H9 (cell line): ENCODE results near the gene ALDH1A2. TPM values are rescaled to one million over a fixed set of nuclear protein-coding genes. Genes with fewer than 3 reads are reported as not detected.

Experiments
- DNase-seq: peaks from one replicate; pipeline ENCODE4 v3.0.0-alpha.2; 2017
- H2AFZ ChIP-seq: one replicate; pipeline ENCODE4 v1.6.1; 2013; ENCODE audit warnings: mild to moderate bottlenecking, low read length, control low read depth, moderate library complexity
- H2AK5ac ChIP-seq: 2 replicates; pipeline ENCODE4 v1.6.1; 2013; ENCODE audit warnings: low read length, control low read depth, mixed read lengths; ENCODE audit not compliant: insufficient read length
- H2BK120ac ChIP-seq: one replicate; pipeline ENCODE4 v1.6.1; 2013; ENCODE audit warnings: low read depth, mild to moderate bottlenecking, low read length, control low read depth, inconsistent platforms; ENCODE audit not compliant: poor library complexity, severe bottlenecking
- H2BK12ac ChIP-seq: 2 replicates; pipeline ENCODE4 v1.6.1; 2013; ENCODE audit warnings: low read length, control low read depth, mixed read lengths, low read depth; ENCODE audit not compliant: insufficient read length
- H2BK15ac ChIP-seq: 2 replicates; pipeline ENCODE4 v1.6.1; 2013; ENCODE audit warnings: low read depth, low read length, control low read depth
- H2BK20ac ChIP-seq: one replicate; pipeline ENCODE4 v1.6.1; 2013; ENCODE audit warnings: low read depth, mild to moderate bottlenecking, low read length, control low read depth, inconsistent platforms; ENCODE audit not compliant: poor library complexity, severe bottlenecking
- H2BK5ac ChIP-seq: 2 replicates; pipeline ENCODE4 v1.6.1; 2013; ENCODE audit warnings: low read length, control low read depth, mixed read lengths; ENCODE audit not compliant: insufficient read length
- H3K14ac ChIP-seq: 2 replicates; pipeline ENCODE4 v1.6.1; 2013; ENCODE audit warnings: low read length, control low read depth; ENCODE audit not compliant: insufficient read depth
- H3K18ac ChIP-seq: 2 replicates; pipeline ENCODE4 v1.6.1; 2013; ENCODE audit warnings: low read depth, mild to moderate bottlenecking, mixed read lengths, low read length, control low read depth; ENCODE audit not compliant: insufficient read length
- H3K23ac ChIP-seq: 2 replicates; pipeline ENCODE4 v1.6.1; 2013; ENCODE audit warnings: low read length, control low read depth, mixed read lengths, low read depth; ENCODE audit not compliant: insufficient read length
- H3K23me2 ChIP-seq: 2 replicates; pipeline ENCODE4 v1.6.1; 2013; ENCODE audit warnings: low read depth, mild to moderate bottlenecking, mixed read lengths, low read length, control low read depth; ENCODE audit not compliant: insufficient read length, poor library complexity, severe bottlenecking
- H3K27ac ChIP-seq: 2 replicates; pipeline ENCODE4 v1.5.1; 2013; ENCODE audit warnings: low read length, control low read depth, mixed read lengths, low read depth; ENCODE audit not compliant: insufficient read length
- H3K27me3 ChIP-seq: 2 replicates; pipeline ENCODE4 v1.6.1; 2013; ENCODE audit warnings: low read length, control low read depth, inconsistent platforms; ENCODE audit not compliant: insufficient read depth
- H3K4ac ChIP-seq: 2 replicates; pipeline ENCODE4 v1.6.1; 2013; ENCODE audit warnings: low read depth, mild to moderate bottlenecking, control low read depth, inconsistent platforms, low read length, moderate library complexity
- H3K4me1 ChIP-seq: 2 replicates; pipeline ENCODE4 v1.6.1; 2013; ENCODE audit warnings: low read length, control low read depth, inconsistent platforms; ENCODE audit not compliant: insufficient read depth
- H3K4me2 ChIP-seq: 2 replicates; pipeline ENCODE4 v1.6.1; 2013; ENCODE audit warnings: low read length, control low read depth, mixed read lengths; ENCODE audit not compliant: insufficient read length, insufficient read depth
- H3K56ac ChIP-seq: 2 replicates; pipeline ENCODE4 v1.6.1; 2013; ENCODE audit warnings: low read depth, mild to moderate bottlenecking, mixed read lengths, low read length, control low read depth; ENCODE audit not compliant: insufficient read length
- H3K79me1 ChIP-seq: 2 replicates; pipeline ENCODE4 v1.6.1; 2013; ENCODE audit warnings: low read depth, mild to moderate bottlenecking, moderate library complexity, low read length, control low read depth, inconsistent platforms; ENCODE audit not compliant: insufficient read depth, poor library complexity, severe bottlenecking
- H3K79me2 ChIP-seq: 2 replicates; pipeline ENCODE4 v1.6.1; 2013; ENCODE audit warnings: low read length, control low read depth, inconsistent platforms; ENCODE audit not compliant: insufficient read depth
- H3K9ac ChIP-seq: 2 replicates; pipeline ENCODE4 v1.6.1; 2013; ENCODE audit warnings: low read length, control low read depth, mixed read lengths; ENCODE audit not compliant: insufficient read length; ENCODE audit errors: extremely low read depth
- H3K9me3 ChIP-seq: one replicate; pipeline ENCODE4 v1.6.1; 2013; ENCODE audit warnings: low read depth, low read length, inconsistent platforms; ENCODE audit not compliant: control insufficient read depth
- H3T11ph ChIP-seq: one replicate; pipeline ENCODE4 v1.6.1; 2013; ENCODE audit warnings: mild to moderate bottlenecking, low read length, control low read depth, inconsistent platforms
- H4K20me1 ChIP-seq: one replicate; pipeline ENCODE4 v1.6.1; 2013; ENCODE audit not compliant: control insufficient read depth, insufficient read length, insufficient read depth
- H4K5ac ChIP-seq: 2 replicates; pipeline ENCODE4 v1.6.1; 2013; ENCODE audit warnings: low read depth, mild to moderate bottlenecking, mixed read lengths, low read length, control low read depth; ENCODE audit not compliant: insufficient read length
- H4K8ac ChIP-seq: replicated peaks from 2 replicates; pipeline ENCODE4 v1.6.1; 2013; ENCODE audit warnings: low read length, control low read depth, mixed read lengths, low read depth; ENCODE audit not compliant: insufficient read length
- H4K91ac ChIP-seq: 2 replicates; pipeline ENCODE4 v1.6.1; 2013; ENCODE audit warnings: low read depth, mild to moderate bottlenecking, moderate library complexity, mixed read lengths, low read length, control low read depth; ENCODE audit not compliant: insufficient read length
- H3K27ac Mint-ChIP-seq, 3 experiments: 2 replicates in 2 of 3; 3 replicates in 1 of 3; pipeline ENCODE4 v1.8.0; 2020 to 2021; ENCODE audit warnings: mixed read lengths in 3 of 3, mild to moderate bottlenecking in 1 of 3, moderate library complexity in 1 of 3
- H3K27me3 Mint-ChIP-seq: 2 replicates; pipeline ENCODE4 v1.8.0; 2021; ENCODE audit warnings: low read depth, mild to moderate bottlenecking, moderate library complexity, mixed read lengths
- H3K36me3 Mint-ChIP-seq, 3 experiments: 2 replicates in 2 of 3; 3 replicates in 1 of 3; pipeline ENCODE4 v1.8.0; 2020 to 2021; ENCODE audit warnings: low read depth in 3 of 3, mixed read lengths in 3 of 3; ENCODE audit not compliant: insufficient read depth in 1 of 3
- H3K4me1 Mint-ChIP-seq, 2 experiments: 2 replicates each; pipeline ENCODE4 v1.8.0; 2020; ENCODE audit warnings: mixed read lengths in 2 of 2
- H3K4me3 Mint-ChIP-seq, 2 experiments: 2 replicates in 1 of 2; 3 replicates in 1 of 2; pipeline ENCODE4 v1.8.0; 2020 to 2021; ENCODE audit warnings: mild to moderate bottlenecking in 2 of 2, mixed read lengths in 2 of 2, moderate library complexity in 1 of 2
- H3K9me3 Mint-ChIP-seq, 2 experiments: 2 replicates in 1 of 2; 3 replicates in 1 of 2; pipeline ENCODE4 v1.8.0; 2020; ENCODE audit warnings: mild to moderate bottlenecking in 2 of 2, mixed read lengths in 2 of 2, moderate library complexity in 1 of 2
- WGBS: extraction: QIAGEN DNeasy Blood & Tissue Kit; methylation state at CpG from one replicate; pipeline ENCODE4 v1.1.7; 2013; ENCODE audit warnings: missing lambda C conversion rate, low lambda C conversion rate, mixed read lengths; ENCODE audit not compliant: insufficient read length; ENCODE audit errors: extremely low coverage; 5-methylcytosine and 5-hydroxymethylcytosine counted together
- total RNA-seq: library from RNA; stranded (reverse); gene quantifications from 2 replicates; pipeline ENCODE4 v1.2.1, GENCODE V29; 2021
- TF ChIP-seq, protein P1 (sequence below): fragments of 200-600 bp; sonication (generic); conservative IDR thresholded peaks from 3 replicates; pipeline ENCODE4 v1.8.0; 2021; ENCODE audit warnings: antibody characterized with exemption, mild to moderate bottlenecking

ALDH1A2 gene
- total RNA-seq, 1 experiment from 2014 or later, result 0.72 TPM

GRCh38 chr15:58016581-58017175 lies 48.8 kb downstream of the ALDH1A2 start:
- WGBS, result no CpG with 5 or more reads among the region's 2 CpGs
- no peak overlapping the region for H2BK15ac ChIP-seq
- no peak overlapping the region for H3K27ac ChIP-seq
- H2AFZ ChIP-seq, result no peak overlapping the region
- H3K79me1 ChIP-seq, result no peaks in the 10 kb centered on the region
- H2BK12ac ChIP-seq, result no peak overlapping the region
- TF ChIP-seq, protein P1, sequence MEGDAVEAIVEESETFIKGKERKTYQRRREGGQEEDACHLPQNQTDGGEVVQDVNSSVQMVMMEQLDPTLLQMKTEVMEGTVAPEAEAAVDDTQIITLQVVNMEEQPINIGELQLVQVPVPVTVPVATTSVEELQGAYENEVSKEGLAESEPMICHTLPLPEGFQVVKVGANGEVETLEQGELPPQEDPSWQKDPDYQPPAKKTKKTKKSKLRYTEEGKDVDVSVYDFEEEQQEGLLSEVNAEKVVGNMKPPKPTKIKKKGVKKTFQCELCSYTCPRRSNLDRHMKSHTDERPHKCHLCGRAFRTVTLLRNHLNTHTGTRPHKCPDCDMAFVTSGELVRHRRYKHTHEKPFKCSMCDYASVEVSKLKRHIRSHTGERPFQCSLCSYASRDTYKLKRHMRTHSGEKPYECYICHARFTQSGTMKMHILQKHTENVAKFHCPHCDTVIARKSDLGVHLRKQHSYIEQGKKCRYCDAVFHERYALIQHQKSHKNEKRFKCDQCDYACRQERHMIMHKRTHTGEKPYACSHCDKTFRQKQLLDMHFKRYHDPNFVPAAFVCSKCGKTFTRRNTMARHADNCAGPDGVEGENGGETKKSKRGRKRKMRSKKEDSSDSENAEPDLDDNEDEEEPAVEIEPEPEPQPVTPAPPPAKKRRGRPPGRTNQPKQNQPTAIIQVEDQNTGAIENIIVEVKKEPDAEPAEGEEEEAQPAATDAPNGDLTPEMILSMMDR, result no peak
- H3K27me3 ChIP-seq, result no peaks in the 10 kb centered on the region
- no peaks in the 10 kb centered on the region for H3K9me3 ChIP-seq
- no peak overlapping the region for H2BK20ac ChIP-seq
- H3K9ac ChIP-seq, result no peak overlapping the region
- H3K4me1 Mint-ChIP-seq, result peaks cover 3% of the 10 kb centered on the region in 2 experiments
- no peak overlapping the region for H4K8ac ChIP-seq
- no peaks in the 10 kb centered on the region for H3K4me1 ChIP-seq
- DNase-seq, result no peak
- H3K27ac Mint-ChIP-seq, result no peak overlapping the region
- no peak overlapping the region for H2BK5ac ChIP-seq
- H3K23ac ChIP-seq, result no peak overlapping the region
- H3T11ph ChIP-seq, result no peak overlapping the region
- H2AK5ac ChIP-seq, result no peak overlapping the region
- H3K9me3 Mint-ChIP-seq, result no peaks in the 10 kb centered on the region
- H3K14ac ChIP-seq, result no peak overlapping the region
- H3K4me2 ChIP-seq, result no peak overlapping the region
- no peaks in the 10 kb centered on the region for H3K23me2 ChIP-seq
- H4K91ac ChIP-seq, result no peak overlapping the region
- H4K5ac ChIP-seq, result no peak overlapping the region
- no peak overlapping the region for H2BK120ac ChIP-seq
- no peak overlapping the region for H3K56ac ChIP-seq
- H3K18ac ChIP-seq, result no peak overlapping the region
- H3K4ac ChIP-seq, result no peak overlapping the region
- H3K79me2 ChIP-seq, result no peaks in the 10 kb centered on the region
- H4K20me1 ChIP-seq, result no peaks in the 10 kb centered on the region
- H3K4me3 Mint-ChIP-seq, result no peak overlapping the region
- peaks cover 2% of the 10 kb centered on the region; the same call in 1 of the 2 replicates for H3K27me3 Mint-ChIP-seq
- H3K36me3 Mint-ChIP-seq, result no peaks in the 10 kb centered on the region
